ENCODE results near the gene PARS2. TPM values are rescaled to one million over a fixed set of nuclear protein-coding genes. Genes with fewer than 3 reads are reported as not detected.

The PARS2 gene
- total and polyA plus RNA-seq, 2 experiments from 2014 or later, result 5.9 to 13.6 TPM

DNA sequence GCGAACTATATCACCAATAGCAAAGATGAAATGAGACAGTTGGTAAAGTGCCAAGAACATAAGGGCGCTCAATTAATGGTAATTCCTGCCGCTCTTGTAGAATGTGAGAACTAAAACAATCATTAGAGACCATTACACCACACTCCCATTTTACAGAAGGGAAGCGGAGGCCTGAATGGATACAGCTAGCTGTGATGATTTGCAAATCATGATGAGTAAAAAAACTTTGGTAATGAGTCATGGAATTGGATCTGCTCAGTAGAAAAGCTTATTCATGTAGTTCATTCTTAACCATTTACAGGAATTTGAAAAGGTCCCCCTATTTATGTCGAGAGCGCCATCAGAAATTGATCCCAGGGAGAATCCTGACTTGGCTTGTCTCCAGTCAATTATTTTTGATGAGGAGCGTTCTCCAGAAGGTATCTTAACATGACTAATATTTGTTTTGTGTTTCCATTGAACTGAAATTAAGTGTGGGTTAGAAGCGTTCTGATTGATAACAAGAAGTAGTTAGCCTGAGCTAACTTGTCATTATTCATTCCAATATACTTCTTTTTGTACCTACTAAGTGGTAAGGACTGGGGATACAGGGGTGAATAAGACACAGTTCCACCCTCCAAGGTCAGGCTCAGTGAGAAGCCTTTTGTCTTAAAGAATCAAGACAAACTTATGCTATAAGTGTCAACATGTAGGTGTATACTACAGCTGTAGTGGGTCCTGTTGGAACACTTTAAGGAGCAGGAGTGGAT lies 47.9 kb downstream of the PARS2 start:
- Mint-ChIP-seq H3K9me3 (no peaks in the 10 kb centered on the region), H3K36me3 (ENCODE audit: low read depth) (peaks cover 23% of the 10 kb centered on the region), H3K4me3 (peak overlapping the region; percentile 86), H3K4me1 (peaks cover 10% of the 10 kb centered on the region), H3K27ac (peak overlapping the region; percentile 73), H3K27me3 (ENCODE audit: insufficient read depth, low read depth, poor library complexity) (peaks cover 8% of the 10 kb centered on the region)
- TF ChIP-seq CREB1 (CRISPR knock-in tag; IDR thresholded peaks at IDR 0.05; ENCODE audit: low read depth), result no peak
- no peak for TF ChIP-seq NANOG (IDR thresholded peaks at IDR 0.05; ENCODE audit: borderline replicate concordance)
- TF ChIP-seq, protein P1, sequence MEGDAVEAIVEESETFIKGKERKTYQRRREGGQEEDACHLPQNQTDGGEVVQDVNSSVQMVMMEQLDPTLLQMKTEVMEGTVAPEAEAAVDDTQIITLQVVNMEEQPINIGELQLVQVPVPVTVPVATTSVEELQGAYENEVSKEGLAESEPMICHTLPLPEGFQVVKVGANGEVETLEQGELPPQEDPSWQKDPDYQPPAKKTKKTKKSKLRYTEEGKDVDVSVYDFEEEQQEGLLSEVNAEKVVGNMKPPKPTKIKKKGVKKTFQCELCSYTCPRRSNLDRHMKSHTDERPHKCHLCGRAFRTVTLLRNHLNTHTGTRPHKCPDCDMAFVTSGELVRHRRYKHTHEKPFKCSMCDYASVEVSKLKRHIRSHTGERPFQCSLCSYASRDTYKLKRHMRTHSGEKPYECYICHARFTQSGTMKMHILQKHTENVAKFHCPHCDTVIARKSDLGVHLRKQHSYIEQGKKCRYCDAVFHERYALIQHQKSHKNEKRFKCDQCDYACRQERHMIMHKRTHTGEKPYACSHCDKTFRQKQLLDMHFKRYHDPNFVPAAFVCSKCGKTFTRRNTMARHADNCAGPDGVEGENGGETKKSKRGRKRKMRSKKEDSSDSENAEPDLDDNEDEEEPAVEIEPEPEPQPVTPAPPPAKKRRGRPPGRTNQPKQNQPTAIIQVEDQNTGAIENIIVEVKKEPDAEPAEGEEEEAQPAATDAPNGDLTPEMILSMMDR (conservative IDR thresholded peaks at IDR 0.05; ENCODE audit: low read depth in 2 of 2), result no peak
- TF ChIP-seq EZH2 (IDR thresholded peaks at IDR 0.05; ENCODE audit: low read depth, unreplicated experiment), result no peak
- no peak for TF ChIP-seq EZH2phosphoT487 (IDR thresholded peaks at IDR 0.05; ENCODE audit: unreplicated experiment)
- no peak for TF ChIP-seq JUNB (IDR thresholded peaks at IDR 0.05; ENCODE audit: unreplicated experiment)
- TF ChIP-seq ZNF331 (CRISPR knock-in tag; IDR thresholded peaks at IDR 0.05; ENCODE audit: low read depth), result no peak
- TF ChIP-seq, protein P2, sequence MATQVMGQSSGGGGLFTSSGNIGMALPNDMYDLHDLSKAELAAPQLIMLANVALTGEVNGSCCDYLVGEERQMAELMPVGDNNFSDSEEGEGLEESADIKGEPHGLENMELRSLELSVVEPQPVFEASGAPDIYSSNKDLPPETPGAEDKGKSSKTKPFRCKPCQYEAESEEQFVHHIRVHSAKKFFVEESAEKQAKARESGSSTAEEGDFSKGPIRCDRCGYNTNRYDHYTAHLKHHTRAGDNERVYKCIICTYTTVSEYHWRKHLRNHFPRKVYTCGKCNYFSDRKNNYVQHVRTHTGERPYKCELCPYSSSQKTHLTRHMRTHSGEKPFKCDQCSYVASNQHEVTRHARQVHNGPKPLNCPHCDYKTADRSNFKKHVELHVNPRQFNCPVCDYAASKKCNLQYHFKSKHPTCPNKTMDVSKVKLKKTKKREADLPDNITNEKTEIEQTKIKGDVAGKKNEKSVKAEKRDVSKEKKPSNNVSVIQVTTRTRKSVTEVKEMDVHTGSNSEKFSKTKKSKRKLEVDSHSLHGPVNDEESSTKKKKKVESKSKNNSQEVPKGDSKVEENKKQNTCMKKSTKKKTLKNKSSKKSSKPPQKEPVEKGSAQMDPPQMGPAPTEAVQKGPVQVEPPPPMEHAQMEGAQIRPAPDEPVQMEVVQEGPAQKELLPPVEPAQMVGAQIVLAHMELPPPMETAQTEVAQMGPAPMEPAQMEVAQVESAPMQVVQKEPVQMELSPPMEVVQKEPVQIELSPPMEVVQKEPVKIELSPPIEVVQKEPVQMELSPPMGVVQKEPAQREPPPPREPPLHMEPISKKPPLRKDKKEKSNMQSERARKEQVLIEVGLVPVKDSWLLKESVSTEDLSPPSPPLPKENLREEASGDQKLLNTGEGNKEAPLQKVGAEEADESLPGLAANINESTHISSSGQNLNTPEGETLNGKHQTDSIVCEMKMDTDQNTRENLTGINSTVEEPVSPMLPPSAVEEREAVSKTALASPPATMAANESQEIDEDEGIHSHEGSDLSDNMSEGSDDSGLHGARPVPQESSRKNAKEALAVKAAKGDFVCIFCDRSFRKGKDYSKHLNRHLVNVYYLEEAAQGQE (IDR thresholded peaks at IDR 0.05; ENCODE audit: unreplicated experiment), result no peak
- TF ChIP-seq, protein P3, sequence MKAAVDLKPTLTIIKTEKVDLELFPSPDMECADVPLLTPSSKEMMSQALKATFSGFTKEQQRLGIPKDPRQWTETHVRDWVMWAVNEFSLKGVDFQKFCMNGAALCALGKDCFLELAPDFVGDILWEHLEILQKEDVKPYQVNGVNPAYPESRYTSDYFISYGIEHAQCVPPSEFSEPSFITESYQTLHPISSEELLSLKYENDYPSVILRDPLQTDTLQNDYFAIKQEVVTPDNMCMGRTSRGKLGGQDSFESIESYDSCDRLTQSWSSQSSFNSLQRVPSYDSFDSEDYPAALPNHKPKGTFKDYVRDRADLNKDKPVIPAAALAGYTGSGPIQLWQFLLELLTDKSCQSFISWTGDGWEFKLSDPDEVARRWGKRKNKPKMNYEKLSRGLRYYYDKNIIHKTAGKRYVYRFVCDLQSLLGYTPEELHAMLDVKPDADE (IDR thresholded peaks at IDR 0.05), result no peak
- ATAC-seq (no peak), DNase-seq (ENCODE audit: low spot score) (no peak)
- 0 out of 2 replicates have a peak overlapping the region, but pooled peaks have one; percentile 76 for H3K27ac ChIP-seq (ENCODE audit: low read depth)
- peaks cover 10% of the 10 kb centered on the region for H3K4me1 ChIP-seq (ENCODE audit: insufficient read depth)
- H3F3A ChIP-seq (replicated peaks; ENCODE audit: low read depth), result no peaks in the 10 kb centered on the region
- H3K4me2 ChIP-seq, result peak overlapping the region; percentile 85
- peaks cover 20% of the 10 kb centered on the region for H3K79me2 ChIP-seq (replicated peaks; ENCODE audit: insufficient read depth)
- H2AFZ ChIP-seq, result peak overlapping the region; percentile 78
- H3K4me3 ChIP-seq, result peak overlapping the region; percentile 86
- H3K27me3 ChIP-seq (ENCODE audit: insufficient read depth), result no peaks in the 10 kb centered on the region
- H3K36me3 ChIP-seq (ENCODE audit: insufficient read depth), result peaks cover 14% of the 10 kb centered on the region
- H3K9me2 ChIP-seq (ENCODE audit: insufficient read depth), result no peaks in the 10 kb centered on the region
- H4K20me1 ChIP-seq (replicated peaks; ENCODE audit: insufficient read depth), result no peaks in the 10 kb centered on the region

All from GM23338 (cell line).